NCI-H2107 treated with DMSO at 0.1 percent for 48 hours (cell line): ENCODE results near the gene ARHGDIG.
A peak's percentile ranks its signal among the peaks of the same experiment; 100 is the strongest.
"Not testable (repeated sequence)": the region's sequence is repeated elsewhere in the genome, so short reads cannot be mapped to it uniquely, and the experiment has no call there.

Experiments
- DNase-seq: peaks from one replicate; lab custom pipeline; 2025; ENCODE audit not compliant: unreplicated experiment; lab: John Stamatoyannopoulos, UW

Gene ARHGDIG

GRCh38 chr16:263182-263774 is 17.1 kb upstream of the ARHGDIG start:
- no peak for DNase-seq

GRCh38 chr16:263944-264343 is 16.4 kb upstream of the ARHGDIG start:
- DNase-seq, result no peak

GRCh38 chr16:264440-264951 is 15.9 kb upstream of the ARHGDIG start:
- no peak for DNase-seq

GRCh38 chr16:265002-265529 is 15.3 kb upstream of the ARHGDIG start:
- no peak for DNase-seq

- no peak for DNase-seq
Measured at GRCh38 chr16:265711-266110, 14.7 kb upstream of the ARHGDIG start.

GRCh38 chr16:266258-267164 is 13.9 kb upstream of the ARHGDIG start:
- no peak for DNase-seq

- DNase-seq, result not testable (repeated sequence)
Measured at GRCh38 chr16:267562-267961, 12.8 kb upstream of the ARHGDIG start.

- DNase-seq, result peak; percentile 1
Measured at GRCh38 chr16:268141-269053, 12.0 kb upstream of the ARHGDIG start.

GRCh38 chr16:269061-269796 is 11.2 kb upstream of the ARHGDIG start:
- no peak for DNase-seq

GRCh38 chr16:270381-271255 is 9.8 kb upstream of the ARHGDIG start:
- DNase-seq, result no peak

- DNase-seq, result no peak
Measured at GRCh38 chr16:272633-273546, 7.5 kb upstream of the ARHGDIG start.

- no peak for DNase-seq
Measured at GRCh38 chr16:273547-274421, 6.6 kb upstream of the ARHGDIG start.

- peak; percentile 4 for DNase-seq
Measured at GRCh38 chr16:275041-275641, 5.2 kb upstream of the ARHGDIG start.

GRCh38 chr16:275786-276232 is 4.6 kb upstream of the ARHGDIG start, which contains the start of gene RGS11:
Gene RGS11, minus strand, starts transcription at chr16:275944. Its CDS starts 33 bp downstream, at chr16:275911.
- no peak for DNase-seq

GRCh38 chr16:276426-277077 is 3.8 kb upstream of the ARHGDIG start:
- no peak for DNase-seq

- peak; percentile 12 for DNase-seq
Measured at GRCh38 chr16:278863-279366, 1.5 kb upstream of the ARHGDIG start.
